CD4-positive, alpha-beta memory T cell (primary cell): ENCODE results near the gene PPA1. TPM values are rescaled to one million over a fixed set of nuclear protein-coding genes. Genes with fewer than 3 reads are reported as not detected.
A peak's percentile ranks its signal among the peaks of the same experiment; 100 is the strongest.
"Not testable (repeated sequence)": the region's sequence is repeated elsewhere in the genome, so short reads cannot be mapped to it uniquely, and the experiment has no call there.

ENCODE experiments used
- CTCF ChIA-PET: fragments of 350-600 bp; sonication (Branson Sonifier 250); formaldehyde crosslinking; loops from one replicate; lab custom pipeline; 2021; ENCODE audit warnings: inconsistent platforms; ENCODE audit not compliant: partially characterized antibody; lab: Charles Lee
- POLR2A ChIA-PET: fragments of 350-600 bp; sonication (Branson Sonifier 250); formaldehyde crosslinking; loops from one replicate; lab custom pipeline; 2021; ENCODE audit not compliant: partially characterized antibody; lab: Charles Lee
- DNase-seq, 5 donors: peaks; one replicate each; pipeline versions ENCODE4 v3.0.0 to v3.0.0-alpha.2; 2020 to 2022; ENCODE audit warnings: mixed read lengths in 1 of 5
- H3K27ac ChIP-seq: one replicate; pipeline ENCODE4 v1.7.0; 2013; ENCODE audit warnings: low read depth, low read length
- H3K27me3 ChIP-seq: 2 replicates; pipeline ENCODE4 v1.7.0; 2013; ENCODE audit warnings: mild to moderate bottlenecking, low read length, moderate library complexity; ENCODE audit not compliant: insufficient read depth
- H3K36me3 ChIP-seq: 2 replicates; pipeline ENCODE4 v1.7.0; 2013; ENCODE audit warnings: mild to moderate bottlenecking, low read length, moderate library complexity; ENCODE audit not compliant: insufficient read depth
- H3K4me1 ChIP-seq: 2 replicates; pipeline ENCODE4 v1.7.0; 2013; ENCODE audit warnings: mild to moderate bottlenecking, low read length, moderate library complexity; ENCODE audit not compliant: insufficient read depth
- H3K4me3 ChIP-seq, 2 donors: one replicate each; pipeline ENCODE4 v1.7.0; 2013; ENCODE audit warnings: low read length in 2 of 2, mild to moderate bottlenecking in 1 of 2
- H3K9me3 ChIP-seq, 2 donors: one replicate each; pipeline ENCODE4 v1.7.0; 2013; ENCODE audit warnings: low read length in 2 of 2, control low read depth in 1 of 2; ENCODE audit not compliant: control insufficient read depth in 1 of 2
- H3K27ac Mint-ChIP-seq, 7 donors: one replicate each; pipeline ENCODE4 v1.8.0; 2020 to 2021; ENCODE audit warnings: mixed read lengths in 7 of 7, mild to moderate bottlenecking in 6 of 7, inconsistent platforms in 3 of 7, moderate library complexity in 3 of 7
- H3K27me3 Mint-ChIP-seq, 2 donors: one replicate each; pipeline ENCODE4 v1.8.0; 2020 to 2021; ENCODE audit warnings: mixed read lengths in 2 of 2
- H3K36me3 Mint-ChIP-seq, 2 donors: one replicate each; pipeline ENCODE4 v1.8.0; 2020 to 2021; ENCODE audit warnings: mixed read lengths in 2 of 2, inconsistent platforms in 1 of 2, mild to moderate bottlenecking in 1 of 2
- H3K4me1 Mint-ChIP-seq, 4 donors: one replicate each; pipeline ENCODE4 v1.8.0; 2020 to 2021; ENCODE audit warnings: mixed read lengths in 4 of 4, mild to moderate bottlenecking in 1 of 4
- H3K4me3 Mint-ChIP-seq, 8 donors: one replicate each; pipeline ENCODE4 v1.8.0; 2020 to 2021; ENCODE audit warnings: mixed read lengths in 8 of 8, mild to moderate bottlenecking in 7 of 8, moderate library complexity in 6 of 8, inconsistent platforms in 3 of 8
- H3K9me3 Mint-ChIP-seq, 8 donors: one replicate each; pipeline ENCODE4 v1.8.0; 2020 to 2021; ENCODE audit warnings: mixed read lengths in 8 of 8, mild to moderate bottlenecking in 5 of 8, inconsistent platforms in 3 of 8, moderate library complexity in 1 of 8
- intact Hi-C: fragments of 100-400 bp; cut with micrococcal nuclease; formaldehyde crosslinking; loops from one replicate; pipeline ENCODE4 v1.15.1; 2023
- polyA plus RNA-seq, 2 donors: library from polyadenylated mRNA; unstranded; fragments of 300-500 nt; fragmentation: Illumina TruSeq; gene quantifications; one replicate each; pipeline ENCODE4 v1.2.3, GENCODE V29; 2021
- total RNA-seq, 2 experiments: library from RNA; stranded (reverse); gene quantifications; one replicate each; pipeline ENCODE4 v1.2.3, GENCODE V29; 2021

The PPA1 gene
- total and polyA plus RNA-seq, 4 experiments from 2014 or later, result 57.4 to 304 (median 104) TPM

DNA sequence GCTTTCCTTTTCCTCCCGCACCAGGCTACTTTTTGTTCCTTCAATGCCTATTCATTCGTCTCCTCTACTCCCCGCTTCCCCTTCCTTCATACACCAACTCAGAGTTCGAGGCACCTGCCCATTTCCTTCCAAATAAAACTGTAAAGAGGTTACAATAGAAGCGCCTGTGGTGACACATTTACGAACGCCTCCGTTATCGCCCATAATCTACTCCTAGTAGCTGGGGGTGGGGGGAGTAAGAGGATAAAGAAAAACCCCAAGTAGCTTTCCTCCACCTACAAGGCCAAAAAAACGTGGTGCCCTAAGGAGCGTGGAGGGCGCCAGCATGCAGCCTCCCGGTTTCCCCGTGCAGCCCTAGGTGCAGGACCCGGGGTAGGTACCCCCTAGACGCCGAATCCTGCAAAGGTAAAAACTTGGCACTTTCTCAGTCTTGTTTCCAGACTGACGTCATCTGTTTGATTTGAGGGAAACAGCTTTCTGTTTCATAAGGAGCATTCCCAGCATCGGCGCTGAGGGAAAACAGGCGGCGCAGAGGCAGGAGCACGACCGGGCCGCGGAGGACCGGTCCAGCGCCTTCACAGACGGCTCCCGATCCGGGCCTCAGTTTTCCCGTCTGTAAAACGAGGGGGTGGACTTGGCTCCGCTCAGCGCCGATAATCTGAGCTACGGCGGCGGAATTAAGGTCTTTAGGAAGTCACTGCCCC is 922 bp downstream of the PPA1 start:
- H3K27ac Mint-ChIP-seq, result peak overlapping the region; percentile 68 to 95 (median 87)
- H3K4me3 ChIP-seq, result peak overlapping the region; percentile 67 to 77
- intact Hi-C loops, result loop anchor here (2.0 kb wide), 1 partner anchor 244 kb away; no protein-coding TSS in a partner anchor
- peaks cover 4% of the 10 kb centered on the region for H3K36me3 ChIP-seq
- no peaks in the 10 kb centered on the region for H3K27me3 ChIP-seq
- H3K4me1 Mint-ChIP-seq, result peaks cover 17 to 48% (median 30%) of the 10 kb centered on the region in 4 donors
- CTCF ChIA-PET, result interaction anchor here (0.9 to 6.0 kb wide), 10 partner anchors 10 to 172 kb away, joined by 3 to 82 read pairs (median 4); partner anchors contain the start of genes EIF4EBP2 and TYSND1
- H3K36me3 Mint-ChIP-seq, result peaks cover 3 to 23% of the 10 kb centered on the region in 2 donors
- peak overlapping the region; percentile 82 for H3K27ac ChIP-seq
- H3K4me3 Mint-ChIP-seq, result peak overlapping the region; percentile 81 to 94 (median 90)
- DNase-seq, result peak; percentile 39 to 80 (median 48)
- H3K9me3 ChIP-seq, result no peaks in the 10 kb centered on the region
- peaks cover 29% of the 10 kb centered on the region for H3K4me1 ChIP-seq
- POLR2A ChIA-PET, result interaction anchor here (0.8 to 3.0 kb wide), 9 partner anchors 10 to 1485 kb away, joined by 3 to 31 read pairs (median 6); partner anchors contain the start of genes EIF4EBP2, SAR1A and TYSND1
- H3K27me3 Mint-ChIP-seq, result peaks cover 0 to 1% of the 10 kb centered on the region in 2 donors
- peaks cover 0 to 2% (median 0%) of the 10 kb centered on the region in 8 donors for H3K9me3 Mint-ChIP-seq

DNA sequence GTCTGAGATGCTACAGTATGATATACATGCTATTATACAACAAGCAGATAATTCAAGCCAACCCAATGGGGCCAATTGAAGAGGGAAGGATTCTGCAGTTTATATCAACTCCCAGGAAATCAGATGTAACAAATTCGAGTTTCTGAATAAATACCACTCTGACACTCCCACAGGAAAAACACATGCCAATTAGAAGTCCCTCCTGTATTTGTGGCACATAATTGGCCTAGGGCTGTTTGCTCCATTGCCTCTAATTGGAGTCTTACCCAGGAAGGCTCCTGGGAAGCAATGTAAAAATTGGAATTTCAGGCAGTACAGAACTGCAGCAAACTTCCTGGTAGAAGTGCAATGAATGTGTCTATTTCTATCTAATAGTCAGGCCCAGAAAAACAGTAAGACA is 4.7 kb downstream of the PPA1 start:
- H3K9me3 Mint-ChIP-seq, result peaks cover 0 to 1% (median 0%) of the 10 kb centered on the region in 8 donors
- intact Hi-C loops, result no loop called here
- H3K4me3 Mint-ChIP-seq, result peak overlapping the region in 2 of 8 donors; percentile 3 to 15
- no peaks in the 10 kb centered on the region for H3K9me3 ChIP-seq
- H3K36me3 Mint-ChIP-seq, result peaks cover 3 to 23% of the 10 kb centered on the region in 2 donors
- H3K4me1 ChIP-seq, result peaks cover 26% of the 10 kb centered on the region
- peaks cover 4% of the 10 kb centered on the region for H3K36me3 ChIP-seq
- H3K27ac ChIP-seq, result no peak overlapping the region
- CTCF ChIA-PET, result interaction anchor here (1.6 to 5.6 kb wide), 3 partner anchors 9 to 136 kb away, joined by 3 to 37 read pairs (median 4); partner anchors contain the start of gene TYSND1
- H3K27ac Mint-ChIP-seq, result peak overlapping the region in 2 of 7 donors; percentile 23 to 31
- no peak overlapping the region for H3K4me3 ChIP-seq
- no peak for DNase-seq
- POLR2A ChIA-PET, result no interaction called here
- H3K27me3 Mint-ChIP-seq, result no peaks in the 10 kb centered on the region
- H3K4me1 Mint-ChIP-seq, result peaks cover 16 to 58% (median 36%) of the 10 kb centered on the region in 4 donors
- no peaks in the 10 kb centered on the region for H3K27me3 ChIP-seq

DNA sequence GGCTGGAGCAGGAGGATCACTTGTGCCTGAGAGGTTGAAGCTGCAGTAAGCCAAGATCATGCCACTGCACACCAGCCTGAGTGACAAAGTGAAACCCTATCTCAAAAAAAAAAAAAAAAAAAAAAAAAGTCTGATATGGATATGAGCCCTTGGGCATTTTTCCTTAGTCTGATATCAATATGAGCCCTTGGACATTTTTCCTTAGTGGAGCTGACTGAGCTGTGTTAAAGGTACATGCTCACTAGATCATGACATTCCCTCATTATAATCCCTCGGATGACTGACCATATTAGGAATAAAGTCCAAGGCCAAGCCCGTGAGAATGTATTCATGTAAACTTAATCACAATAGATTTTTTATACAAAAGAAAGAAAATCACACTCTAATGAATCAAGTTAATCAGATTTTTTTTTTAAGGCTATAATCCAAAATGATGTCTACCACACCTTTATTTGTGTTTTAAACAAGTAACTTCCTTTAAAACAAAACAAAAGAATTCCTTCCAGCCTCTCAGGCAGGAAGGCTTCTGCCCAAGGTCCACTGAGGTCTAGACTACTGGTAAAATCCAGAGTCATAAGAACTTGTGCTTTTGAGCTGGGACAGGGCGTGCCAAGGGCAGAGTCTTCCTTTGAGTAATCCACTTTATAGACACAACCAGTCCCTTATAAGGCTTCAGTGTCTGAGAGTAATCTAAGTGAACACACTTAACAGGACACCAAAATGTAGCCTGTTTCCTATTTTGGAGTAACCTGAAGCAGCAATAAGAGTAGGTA is 5.5 kb downstream of the PPA1 start:
- DNase-seq, result no peak
- H3K27me3 Mint-ChIP-seq, result no peaks in the 10 kb centered on the region
- no peak overlapping the region for H3K4me3 Mint-ChIP-seq
- Histone ChIP-seq H3K4me1 (peaks cover 26% of the 10 kb centered on the region), H3K4me3 (no peak overlapping the region), H3K27me3 (no peaks in the 10 kb centered on the region), H3K9me3 (no peaks in the 10 kb centered on the region), H3K27ac (no peak overlapping the region), H3K36me3 (peaks cover 4% of the 10 kb centered on the region)
- no peaks in the 10 kb centered on the region for H3K9me3 Mint-ChIP-seq
- peaks cover 17 to 58% (median 38%) of the 10 kb centered on the region in 4 donors for H3K4me1 Mint-ChIP-seq
- intact Hi-C loops, result no loop called here
- ChIA-PET POLR2A (no interaction called here), CTCF (interaction anchor here (1.6 to 3.8 kb wide), 3 partner anchors 8 to 138 kb away, joined by 3 to 53 read pairs (median 4); partner anchors contain the start of gene TYSND1)
- peaks cover 3 to 23% of the 10 kb centered on the region in 2 donors for H3K36me3 Mint-ChIP-seq
- H3K27ac Mint-ChIP-seq, result no peak overlapping the region

DNA sequence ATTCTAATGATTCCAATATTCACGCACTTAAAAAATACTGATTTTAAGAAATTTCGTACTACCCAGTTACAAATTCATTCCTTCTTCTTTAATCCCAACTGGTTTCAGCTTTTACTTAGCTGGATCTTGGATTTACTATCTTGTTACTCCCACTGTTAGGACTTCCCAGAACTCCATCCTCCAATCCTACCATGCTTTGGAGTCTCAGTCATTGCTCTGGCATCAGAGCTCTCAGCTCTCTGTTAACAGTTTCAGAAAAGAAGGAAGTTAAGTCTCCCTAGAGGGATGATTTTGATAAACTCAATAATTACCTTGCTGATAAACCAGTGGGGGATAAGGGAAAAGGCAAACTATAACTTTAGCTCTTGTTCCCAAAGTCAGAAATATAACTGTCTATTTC is 9.5 kb downstream of the PPA1 start:
- H3K9me3 ChIP-seq, result no peaks in the 10 kb centered on the region
- DNase-seq, result no peak
- no peaks in the 10 kb centered on the region for H3K27me3 ChIP-seq
- H3K4me1 Mint-ChIP-seq, result peaks cover 18 to 35% (median 27%) of the 10 kb centered on the region in 4 donors
- H3K4me1 ChIP-seq, result peaks cover 19% of the 10 kb centered on the region
- ChIA-PET CTCF (interaction anchor here (0.6 to 9.1 kb wide), 10 partner anchors 9 to 373 kb away, joined by 3 to 558 read pairs (median 4); partner anchors contain the start of gene PPA1), POLR2A (interaction anchor here (0.7 to 3.1 kb wide), 2 partner anchors 9 to 140 kb away, joined by 3 to 22 read pairs; partner anchors contain the start of gene PPA1)
- H3K4me3 Mint-ChIP-seq, result no peak overlapping the region
- no peaks in the 10 kb centered on the region for H3K36me3 ChIP-seq
- no peak overlapping the region for H3K27ac Mint-ChIP-seq
- H3K27ac ChIP-seq, result no peak overlapping the region
- H3K4me3 ChIP-seq, result no peak overlapping the region
- H3K9me3 Mint-ChIP-seq, result no peaks in the 10 kb centered on the region
- intact Hi-C loops, result loop anchor here (5.0 kb wide), 3 partner anchors 49 to 534 kb away; no protein-coding TSS in a partner anchor
- peaks cover 3 to 14% of the 10 kb centered on the region in 2 donors for H3K36me3 Mint-ChIP-seq
- no peaks in the 10 kb centered on the region for H3K27me3 Mint-ChIP-seq

DNA sequence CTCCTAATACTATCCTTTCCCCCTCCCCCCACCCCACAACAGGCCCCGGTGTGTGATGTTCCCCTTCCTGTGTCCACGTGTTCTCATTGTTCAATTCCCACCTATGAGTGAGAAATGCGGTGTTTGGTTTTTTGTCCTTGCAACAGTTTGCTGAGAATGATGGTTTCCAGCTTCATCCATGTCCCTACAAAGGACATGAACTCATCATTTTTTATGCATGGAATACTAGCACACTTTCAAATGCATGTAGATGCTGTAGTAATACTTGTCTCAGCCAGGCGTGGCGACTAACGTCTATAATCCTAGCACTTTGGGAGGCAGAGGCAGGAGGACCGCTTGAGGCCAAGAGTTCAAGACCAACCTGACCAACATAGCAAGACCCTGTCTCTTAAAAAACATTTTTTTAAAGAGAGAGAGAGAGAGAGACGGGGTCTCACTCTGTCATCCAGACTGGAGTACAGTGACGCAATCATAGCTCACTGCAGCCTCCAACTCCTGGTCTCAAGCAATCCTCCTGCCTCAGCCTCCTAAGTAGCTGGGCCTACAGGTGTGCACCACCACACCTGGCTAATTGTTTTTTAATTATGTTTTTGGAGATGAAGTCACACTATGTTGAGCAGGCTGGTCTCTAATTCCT is 10.3 kb downstream of the PPA1 start:
- not testable (repeated sequence) for H3K4me3 ChIP-seq, H3K27me3 Mint-ChIP-seq, H3K36me3 Mint-ChIP-seq, H3K27me3 ChIP-seq, H3K9me3 Mint-ChIP-seq, H3K27ac ChIP-seq, H3K9me3 ChIP-seq, H3K36me3 ChIP-seq, H3K4me3 Mint-ChIP-seq, DNase-seq
- ChIA-PET POLR2A (interaction anchor here (0.7 to 3.6 kb wide), 4 partner anchors 10 to 182 kb away, joined by 3 to 43 read pairs (median 14); partner anchors contain the start of gene PPA1), CTCF (interaction anchor here (0.8 to 9.1 kb wide), 18 partner anchors 9 to 326 kb away, joined by 3 to 558 read pairs (median 4); partner anchors contain the start of genes EIF4EBP2, PPA1 and TYSND1)
- intact Hi-C loops, result loop anchor here (5.0 kb wide), 3 partner anchors 49 to 534 kb away; no protein-coding TSS in a partner anchor
- H3K4me1 Mint-ChIP-seq, result peaks cover 13 to 30% (median 22%) of the 10 kb centered on the region in 4 donors
- H3K4me1 ChIP-seq, result peaks cover 12% of the 10 kb centered on the region
- H3K27ac Mint-ChIP-seq, result peak overlapping the region in 2 of 7 donors; percentile 43 to 74

DNA sequence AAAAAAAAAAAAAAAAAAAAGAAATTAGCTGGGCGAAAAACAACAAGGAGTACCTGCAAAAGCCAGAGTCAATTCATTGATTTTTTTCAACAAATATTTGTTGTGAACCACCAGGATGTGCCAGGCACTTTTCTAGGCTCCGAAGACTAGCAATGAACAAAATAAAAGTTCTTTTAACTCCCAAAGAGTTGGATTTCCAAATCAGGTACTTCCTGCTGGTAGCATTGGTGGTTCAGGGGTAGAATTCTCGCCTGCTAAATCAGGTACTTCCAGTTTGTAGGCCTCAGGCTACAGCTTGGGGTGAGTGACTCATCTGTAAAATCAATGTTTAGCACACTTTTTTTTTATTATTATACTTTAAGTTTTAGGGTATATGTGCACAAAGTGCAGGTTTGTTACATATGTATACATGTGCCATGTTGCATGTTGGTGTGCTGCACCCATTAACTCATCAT is 10.9 kb downstream of the PPA1 start:
- H3K4me1 Mint-ChIP-seq, result peaks cover 12 to 30% (median 19%) of the 10 kb centered on the region in 4 donors
- Histone ChIP-seq H3K4me1 (peaks cover 6% of the 10 kb centered on the region), H3K36me3 (no peaks in the 10 kb centered on the region), H3K4me3 (no peak overlapping the region), H3K27ac (no peak overlapping the region), H3K9me3 (no peaks in the 10 kb centered on the region), H3K27me3 (no peaks in the 10 kb centered on the region)
- no peaks in the 10 kb centered on the region for H3K27me3 Mint-ChIP-seq
- DNase-seq, result no peak
- intact Hi-C loops, result loop anchor here (5.0 kb wide), 3 partner anchors 50 to 535 kb away; no protein-coding TSS in a partner anchor
- no peak overlapping the region for H3K4me3 Mint-ChIP-seq
- no peak overlapping the region for H3K27ac Mint-ChIP-seq
- no peaks in the 10 kb centered on the region for H3K9me3 Mint-ChIP-seq
- CTCF ChIA-PET, result interaction anchor here (0.8 to 9.1 kb wide), 34 partner anchors 10 to 340 kb away, joined by 3 to 558 read pairs (median 5); partner anchors contain the start of genes EIF4EBP2, PPA1 and TYSND1
- POLR2A ChIA-PET, result interaction anchor here (0.6 to 3.6 kb wide), 4 partner anchors 10 to 238 kb away, joined by 3 to 43 read pairs (median 14); partner anchors contain the start of gene PPA1
- H3K36me3 Mint-ChIP-seq, result peaks cover 5 to 9% of the 10 kb centered on the region in 2 donors
